HG02678 (cell line): Measurements from ENCODE around the gene SLC25A26.
A peak's percentile ranks its signal among the peaks of the same experiment; 100 is the strongest.

Experiments
- ATAC-seq: cut with Tn5 transposase; IDR thresholded peaks from one replicate; pipeline ENCODE4 v1.9.1; 2021; ENCODE audit warnings: mild to moderate bottlenecking, moderate library complexity; ENCODE audit not compliant: unreplicated experiment

Gene SLC25A26

DNA sequence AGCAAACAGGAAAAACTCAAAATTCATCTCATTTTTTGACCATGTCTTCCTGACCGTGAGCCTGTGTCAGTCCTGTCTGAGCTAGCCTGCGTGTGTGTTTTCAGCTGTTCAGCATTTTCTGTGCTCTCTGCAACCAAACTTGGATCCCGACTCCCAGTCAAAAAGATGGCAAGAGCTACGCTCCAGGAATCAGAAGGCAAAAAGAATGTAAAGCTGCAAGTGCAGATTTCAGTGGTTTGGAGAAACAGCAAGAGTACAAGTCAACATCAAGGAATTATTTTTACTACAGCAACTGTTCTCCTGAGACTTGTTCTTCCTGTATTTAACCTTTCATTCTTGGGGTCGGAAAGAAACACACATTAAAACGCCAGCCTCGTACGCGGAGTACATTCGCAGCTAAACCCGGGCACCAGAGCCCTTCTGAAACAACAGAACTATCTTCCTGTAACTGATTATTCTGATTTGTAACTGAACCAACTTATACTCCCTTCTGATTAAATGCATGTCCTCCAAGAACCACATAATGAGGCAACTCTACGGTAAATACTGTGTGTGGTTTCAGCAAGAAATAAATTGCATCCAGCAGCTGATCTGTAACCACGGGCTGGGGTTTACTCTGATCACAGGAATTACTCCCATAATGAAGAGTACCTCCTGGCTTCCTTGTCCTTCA lies 172.7 kb downstream of the SLC25A26 start:
- peak; percentile 18 for ATAC-seq

DNA sequence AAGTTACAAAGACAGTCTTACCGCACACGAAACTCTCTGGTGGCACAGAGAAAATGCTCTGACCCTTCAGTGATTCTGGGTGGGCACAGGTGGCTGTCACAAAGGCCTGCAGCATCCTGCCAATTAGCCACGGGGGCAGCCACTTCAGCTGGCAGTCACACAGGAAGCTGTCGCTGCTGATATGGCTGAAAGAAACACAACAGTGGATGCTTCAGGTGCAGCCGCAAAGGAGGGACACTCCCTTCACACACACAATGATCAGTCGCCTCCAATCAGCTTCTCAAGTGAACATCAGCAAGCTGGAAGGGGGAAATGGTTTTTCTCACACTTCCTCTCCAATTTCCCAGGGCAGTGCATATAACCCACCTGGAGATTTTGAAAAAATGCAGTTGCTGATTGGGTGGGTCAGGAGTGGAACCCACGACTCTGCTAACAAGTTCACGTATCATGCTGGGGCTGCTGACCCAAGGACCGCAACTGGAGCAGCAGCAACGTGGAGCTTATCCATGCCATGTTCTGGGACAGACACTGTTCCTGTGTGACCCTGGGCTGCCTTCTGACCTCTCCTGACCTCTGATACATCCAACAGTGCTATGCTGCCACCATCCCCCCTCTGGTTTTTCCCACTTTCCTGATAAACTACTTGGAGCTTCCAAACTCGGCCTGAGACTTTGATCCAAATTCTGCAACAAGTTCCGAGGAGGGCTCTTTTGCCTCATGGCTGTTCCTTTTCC lies 173.4 kb downstream of the SLC25A26 start:
- peak; percentile 89 for ATAC-seq

DNA sequence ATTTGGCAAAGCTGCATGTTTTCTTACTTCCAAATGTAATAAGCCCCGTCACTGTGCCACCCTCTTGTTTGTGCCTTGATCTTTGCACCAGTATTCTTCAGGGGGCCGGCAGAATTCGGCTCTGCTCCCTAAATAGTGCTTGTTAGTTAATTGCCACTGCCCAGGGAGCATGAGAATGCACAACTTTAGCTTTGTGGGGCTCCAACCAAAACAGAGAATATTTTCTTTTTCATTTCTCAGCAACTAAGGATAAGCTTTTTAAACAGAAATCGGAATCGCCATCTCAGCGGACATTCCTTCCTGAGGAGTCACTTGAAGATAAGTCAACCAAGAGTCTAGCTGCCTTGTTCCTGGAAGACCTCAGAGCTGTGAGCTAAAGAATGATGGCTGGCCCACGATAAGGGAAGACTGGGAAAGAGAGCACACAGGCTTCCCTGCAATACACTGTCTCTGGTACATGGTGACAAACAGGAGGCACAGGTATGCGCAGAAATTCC lies 174.0 kb downstream of the SLC25A26 start:
- no peak for ATAC-seq

DNA sequence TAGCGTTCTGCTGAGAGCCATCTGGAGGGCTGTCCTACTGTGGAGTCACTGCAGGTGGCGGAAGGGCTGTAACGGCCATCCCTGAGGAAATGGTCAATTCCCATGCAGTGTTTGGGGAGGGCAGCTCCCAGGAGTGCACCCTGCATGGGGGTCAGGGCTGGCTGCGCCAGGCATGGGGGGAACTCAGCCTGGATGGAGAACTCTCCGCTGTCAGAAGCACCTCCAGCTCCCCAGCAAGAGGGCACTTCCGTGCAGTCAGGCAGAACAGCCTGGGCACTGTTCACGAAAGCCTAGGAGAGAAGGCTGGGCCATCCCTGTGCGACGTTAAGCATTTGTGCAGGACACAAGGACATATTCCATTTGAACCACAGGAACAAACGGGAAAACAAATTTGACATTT lies 174.8 kb downstream of the SLC25A26 start:
- ATAC-seq = no peak

DNA sequence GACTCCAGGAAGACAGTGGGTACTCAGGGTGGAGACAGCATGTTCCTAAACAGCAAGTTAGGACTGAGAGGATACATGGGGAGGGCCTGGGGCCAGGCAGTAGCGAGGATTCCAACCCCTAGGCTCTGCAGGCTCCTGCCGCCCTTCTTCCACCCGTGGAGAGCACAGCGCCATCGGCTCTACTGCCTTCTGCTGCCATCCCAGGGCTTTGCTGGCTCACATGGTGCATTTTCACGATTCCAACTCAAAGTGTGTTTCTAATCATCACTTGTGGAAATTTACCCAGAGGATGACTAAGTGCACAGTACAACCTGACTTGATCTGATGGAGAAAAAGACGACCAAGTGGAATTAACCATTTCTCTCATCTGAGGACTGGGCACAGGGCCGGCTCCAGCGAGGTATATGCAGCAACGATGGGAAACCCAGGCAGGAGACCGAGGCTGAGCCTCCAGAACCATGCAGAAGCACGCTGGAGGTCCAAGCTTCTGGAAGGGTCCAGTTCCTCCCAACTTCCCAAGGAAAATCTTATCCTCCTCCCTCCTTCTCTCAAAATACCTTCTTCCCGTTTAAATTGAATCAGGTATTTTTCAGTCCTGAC lies 175.5 kb downstream of the SLC25A26 start:
- ATAC-seq = no peak

DNA sequence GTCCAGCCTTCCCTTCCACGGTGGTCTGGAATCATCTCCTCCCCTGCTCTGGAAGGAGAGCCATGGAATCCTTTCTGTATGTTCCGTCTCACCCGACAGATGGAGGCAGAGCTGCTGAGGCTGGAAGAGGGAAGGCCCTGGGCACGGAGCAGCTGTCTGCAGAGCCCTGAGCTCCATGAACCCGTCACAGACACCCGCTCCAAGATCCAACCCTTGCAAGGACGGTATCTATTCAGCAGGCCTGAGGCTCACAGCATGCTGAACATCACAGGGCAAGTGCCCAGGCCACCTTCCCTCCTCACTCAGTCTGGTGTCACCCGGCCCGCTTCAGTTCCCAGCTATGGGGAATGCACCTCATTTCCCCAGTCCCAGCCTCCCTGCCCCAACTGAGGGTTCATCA lies 176.1 kb downstream of the SLC25A26 start:
- no peak for ATAC-seq

DNA sequence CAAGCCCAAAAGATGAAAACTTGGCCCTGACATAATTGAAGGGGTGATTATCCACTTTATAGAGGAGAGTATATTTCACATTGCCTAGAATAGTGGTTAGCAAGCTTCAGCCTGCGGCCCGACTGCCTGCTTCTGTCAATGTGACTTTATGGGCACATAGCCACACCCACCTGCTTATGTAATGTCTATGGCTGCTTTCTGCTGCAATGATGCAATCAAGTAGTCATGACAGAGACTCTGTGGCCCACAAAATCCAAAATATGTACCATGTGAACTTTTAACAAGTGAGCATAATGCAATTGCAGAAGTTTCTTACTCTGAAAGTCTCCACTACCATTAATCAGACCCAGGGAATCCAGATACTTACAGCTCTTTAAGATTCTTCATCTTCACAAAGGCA lies 176.9 kb downstream of the SLC25A26 start:
- ATAC-seq = no peak

DNA sequence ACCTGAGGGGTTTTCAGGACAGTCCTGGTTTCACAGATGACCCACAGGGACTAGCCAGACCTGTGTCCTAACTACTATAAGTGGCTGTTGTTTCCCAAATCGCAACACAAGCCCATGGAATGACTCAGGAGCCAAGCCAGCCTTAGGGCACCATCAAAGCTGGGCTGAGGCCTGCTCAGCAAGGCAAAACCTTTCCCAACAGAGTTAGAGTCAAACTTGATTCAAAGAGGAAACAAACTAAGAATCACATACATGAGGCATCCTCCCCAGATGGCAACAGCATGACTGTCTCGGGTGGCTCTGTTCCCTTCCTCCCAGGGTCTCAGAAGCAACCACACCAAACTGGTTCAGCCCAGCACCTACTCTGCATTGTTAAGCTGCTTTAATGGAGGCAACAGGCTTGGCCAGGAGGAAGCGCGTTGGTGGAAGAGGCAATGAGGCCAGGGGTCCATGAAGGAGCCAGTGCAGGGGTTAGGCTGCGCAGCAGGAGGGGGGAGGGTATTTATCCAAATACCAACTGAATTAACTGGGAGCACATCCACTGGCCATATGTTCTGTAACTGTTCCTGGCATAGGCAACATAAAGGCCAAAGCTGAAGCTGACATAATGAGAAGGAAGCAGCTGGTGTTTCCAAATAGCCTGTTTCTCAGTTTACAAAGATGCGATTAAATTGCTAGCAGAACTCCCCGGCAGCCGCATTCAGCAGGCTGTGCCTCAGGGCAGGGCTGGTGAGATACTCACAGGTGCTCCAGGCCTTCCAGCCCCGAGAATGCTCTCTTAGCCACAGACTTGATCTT lies 177.6 kb downstream of the SLC25A26 start:
- no peak for ATAC-seq

- ATAC-seq = no peak
Observed at GRCh38 chr3:66399529-66400232, 178.9 kb downstream of the SLC25A26 start.

DNA sequence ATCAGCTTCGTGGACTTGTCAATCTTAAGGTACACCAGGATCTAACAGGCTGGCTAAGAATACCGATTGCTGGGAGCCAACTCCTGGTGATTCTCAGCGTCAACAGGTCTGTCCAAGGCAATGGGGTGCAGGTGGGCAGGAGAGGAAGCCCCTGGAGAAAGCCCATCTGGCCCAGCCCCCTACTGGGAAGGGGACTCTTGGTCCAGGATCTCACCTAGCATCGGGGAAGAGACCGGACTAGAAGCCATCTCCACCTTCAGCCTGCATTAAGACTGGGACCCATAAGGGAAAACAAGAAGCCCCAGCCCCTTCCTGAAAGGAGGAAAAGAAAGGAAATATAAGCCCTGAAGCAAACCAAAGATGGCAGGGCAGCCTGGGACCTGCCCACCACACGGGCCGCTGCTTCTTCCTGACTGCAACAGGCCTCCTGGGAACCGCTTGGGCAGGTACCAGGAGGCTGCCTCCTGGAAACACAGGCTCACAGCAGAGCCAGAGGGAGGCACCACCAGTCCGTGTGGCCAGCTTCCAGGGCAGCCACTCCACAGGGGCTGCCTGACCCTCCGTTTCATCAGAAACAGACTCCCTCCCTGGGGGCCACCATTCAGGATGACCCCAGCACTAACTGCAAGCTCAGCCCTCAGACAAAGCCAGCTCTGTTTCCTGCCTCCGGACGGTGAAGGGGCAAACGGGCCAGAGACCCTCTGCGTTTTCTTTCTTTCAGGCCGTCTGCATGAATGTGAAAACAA lies 179.8 kb downstream of the SLC25A26 start:
- no peak for ATAC-seq

DNA sequence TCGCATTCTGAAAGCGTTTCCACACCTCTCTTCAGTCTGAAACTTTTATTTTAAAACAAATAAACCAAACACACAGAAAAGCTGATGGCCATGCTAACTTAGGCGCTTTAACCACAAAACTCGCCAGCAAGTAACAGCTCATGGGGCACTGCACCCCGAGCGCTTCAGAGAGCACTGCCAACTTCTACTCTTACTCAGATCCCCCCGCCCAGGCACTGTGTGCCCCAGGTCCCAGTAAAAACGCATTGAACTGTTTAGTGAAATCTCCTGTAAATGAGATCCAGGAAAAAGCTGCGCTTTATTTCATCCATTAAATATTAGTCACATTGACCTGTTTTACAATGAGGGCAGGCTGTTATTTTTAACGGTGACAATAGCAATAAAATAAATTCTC lies 180.4 kb downstream of the SLC25A26 start:
- ATAC-seq = no peak

DNA sequence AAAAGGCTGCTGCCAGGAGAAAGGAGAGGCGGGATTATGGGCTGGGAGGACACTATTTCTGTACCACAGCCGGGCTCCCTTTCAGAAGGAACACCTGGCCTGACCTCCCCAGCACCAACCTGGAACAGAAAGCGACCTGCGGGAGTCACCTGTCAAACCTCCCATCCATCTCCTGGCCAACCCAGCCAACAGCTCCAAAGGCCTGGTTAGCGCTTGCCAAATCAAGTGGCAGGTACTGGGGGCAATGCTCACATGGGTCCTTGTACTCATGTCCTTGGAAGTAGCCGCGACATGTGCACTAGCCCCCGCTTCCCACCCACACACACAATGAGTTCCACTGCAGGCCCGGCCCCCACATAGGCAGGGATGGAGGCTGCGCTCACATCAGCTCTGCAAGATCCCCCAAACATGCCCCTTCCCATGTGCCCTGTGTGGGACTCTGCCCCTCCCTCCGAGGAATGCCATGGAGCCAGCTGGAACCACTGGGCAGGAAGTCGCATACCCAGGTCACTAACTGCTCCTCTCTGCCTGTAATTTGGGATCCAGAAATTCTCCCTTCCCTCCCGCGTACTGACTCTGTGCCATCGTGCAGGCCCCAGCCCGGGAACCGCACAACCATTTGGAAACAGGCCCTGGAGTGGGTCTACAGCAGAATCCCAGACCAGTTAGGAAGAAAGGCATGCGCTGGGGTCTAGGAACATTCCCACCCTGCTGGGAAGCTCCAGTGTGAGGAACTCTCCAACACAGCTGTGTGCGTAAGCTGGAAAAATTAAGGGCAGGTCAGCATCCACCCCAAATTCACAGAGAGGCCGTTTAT lies 181.1 kb downstream of the SLC25A26 start:
- ATAC-seq = no peak

- ATAC-seq = no peak
Observed at GRCh38 chr3:66402596-66403290, 181.9 kb downstream of the SLC25A26 start.

GRCh38 chr3:66403323-66403990 lies 182.7 kb downstream of the SLC25A26 start:
- no peak for ATAC-seq

DNA sequence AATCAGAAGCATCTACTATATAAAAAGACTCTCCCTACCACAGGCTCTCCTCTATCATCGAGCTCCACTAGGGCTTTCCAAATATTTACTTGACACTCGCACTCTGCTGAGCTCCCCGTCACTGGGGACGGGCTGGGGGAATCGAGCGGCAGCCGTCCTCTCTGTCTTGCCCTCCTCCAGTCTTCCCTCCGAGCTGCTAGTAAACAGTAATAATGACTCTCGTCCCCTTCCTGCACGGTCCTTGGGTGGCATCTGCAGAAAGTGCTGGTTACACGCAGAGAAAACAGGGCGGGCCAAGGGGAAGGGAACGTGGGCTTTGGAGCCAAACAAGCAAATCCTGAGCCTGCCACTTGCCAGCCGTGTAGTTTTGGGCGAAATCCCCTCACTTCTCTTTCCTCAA lies 183.4 kb downstream of the SLC25A26 start:
- no peak for ATAC-seq

DNA sequence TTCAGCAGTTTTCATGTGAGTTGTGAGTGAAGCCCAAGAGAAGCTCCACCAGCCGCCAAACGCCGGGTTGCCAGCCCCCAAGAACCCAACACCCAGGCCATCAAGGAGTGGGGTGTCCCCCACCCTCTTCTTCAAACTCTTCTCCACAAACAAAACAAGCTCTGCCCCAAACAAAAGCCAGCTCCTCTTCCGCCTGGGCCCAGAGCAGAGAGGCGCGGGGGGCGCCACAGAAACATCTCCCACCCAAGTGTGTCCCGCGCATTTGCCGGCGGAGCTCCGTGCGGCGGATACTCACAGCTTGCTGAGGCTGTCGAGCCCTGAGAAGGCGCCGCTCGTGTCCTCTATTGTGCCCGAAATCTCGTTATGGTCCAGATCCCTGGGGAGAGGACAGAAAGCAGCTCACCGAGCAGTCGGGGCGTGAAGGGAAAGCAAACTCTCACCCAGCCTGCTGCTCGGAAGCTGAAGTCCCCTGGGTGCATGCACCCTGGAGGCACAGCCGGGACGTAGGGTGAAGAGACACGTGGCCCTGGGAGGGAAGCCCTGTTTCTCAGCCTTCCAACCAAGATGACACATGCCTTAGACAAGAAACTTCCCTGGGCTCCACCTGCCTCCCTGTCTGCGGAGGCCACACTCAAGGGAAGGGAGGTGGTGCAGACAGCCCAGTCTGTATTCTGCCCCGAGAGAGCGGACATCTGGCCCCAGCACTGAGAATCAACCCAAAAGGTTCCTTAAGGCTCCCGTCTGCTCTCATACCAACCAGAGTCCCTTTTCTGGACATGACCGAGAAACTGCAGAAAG lies 184.3 kb downstream of the SLC25A26 start:
- ATAC-seq = no peak

GRCh38 chr3:66405701-66406091 lies 184.9 kb downstream of the SLC25A26 start:
- no peak for ATAC-seq
